ENCODE data around the gene MFSD8.

The MFSD8 gene

DNA sequence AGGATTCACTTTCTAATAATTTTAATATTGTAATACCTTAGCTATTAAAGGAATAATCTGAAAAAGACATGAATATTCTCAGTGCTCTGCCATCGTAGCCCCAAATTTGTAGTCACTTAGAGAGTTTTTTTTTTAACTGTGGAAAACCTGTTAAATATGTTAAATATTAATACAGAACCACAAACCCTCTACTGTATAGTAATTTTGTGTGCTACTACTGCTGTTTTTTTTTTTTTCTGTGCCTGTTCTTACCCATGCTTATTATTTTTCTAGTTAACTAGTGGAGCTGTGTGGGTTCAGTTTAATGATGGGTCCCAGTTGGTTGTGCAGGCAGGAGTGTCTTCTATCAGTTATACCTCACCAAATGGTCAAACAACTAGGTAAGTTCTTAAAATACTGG is 68.4 kb downstream of the MFSD8 start:
- no peak overlapping the region for H3K4me3 ChIP-seq (ENCODE audit: low read length)
- TF ChIP-seq ZNF274 (IDR thresholded peaks at IDR 0.05; ENCODE audit: low read depth, low read length) = no peak

DNA sequence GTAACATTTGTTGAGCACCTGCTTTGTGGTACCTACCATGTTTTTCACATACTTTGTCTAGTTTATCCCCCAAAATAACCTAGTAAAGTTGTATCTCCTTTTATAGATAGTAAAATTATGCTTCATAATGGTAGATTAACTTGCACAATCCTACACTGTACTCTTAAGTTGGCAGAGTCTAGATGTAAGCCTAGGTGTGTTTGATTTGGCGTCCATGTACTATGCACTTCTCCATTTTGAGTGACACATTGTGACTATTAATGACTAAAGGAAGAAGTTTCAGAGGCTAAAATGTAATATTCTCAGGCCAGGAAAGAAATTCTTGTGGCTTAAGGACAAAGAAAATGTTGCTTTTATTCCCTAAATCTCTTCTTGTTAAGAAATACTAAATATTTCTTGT is 68.9 kb downstream of the MFSD8 start:
- no peak overlapping the region for H3K4me3 ChIP-seq (ENCODE audit: low read length)
- no peak for TF ChIP-seq ZNF274 (IDR thresholded peaks at IDR 0.05; ENCODE audit: low read depth, low read length)

DNA sequence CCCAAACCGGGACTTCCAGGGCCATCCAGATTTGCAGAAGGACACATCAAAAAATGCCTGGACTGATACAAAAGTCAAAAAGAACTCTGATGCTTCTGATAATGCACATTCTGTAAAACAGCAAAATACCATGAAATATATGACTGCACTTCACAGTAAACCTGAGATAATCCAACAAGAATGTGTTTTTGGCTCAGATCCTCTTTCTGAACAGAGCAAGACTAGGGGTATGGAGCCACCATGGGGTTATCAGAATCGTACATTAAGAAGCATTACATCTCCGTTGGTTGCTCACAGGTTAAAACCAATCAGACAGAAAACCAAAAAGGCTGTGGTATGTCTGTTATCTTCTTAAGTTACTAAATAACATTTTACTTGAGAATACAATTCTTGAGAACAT is 75.1 kb downstream of the MFSD8 start:
- TF ChIP-seq ZNF274 (IDR thresholded peaks at IDR 0.05; ENCODE audit: low read depth, low read length) = no peak
- H3K4me3 ChIP-seq (ENCODE audit: low read length) = no peak overlapping the region

DNA sequence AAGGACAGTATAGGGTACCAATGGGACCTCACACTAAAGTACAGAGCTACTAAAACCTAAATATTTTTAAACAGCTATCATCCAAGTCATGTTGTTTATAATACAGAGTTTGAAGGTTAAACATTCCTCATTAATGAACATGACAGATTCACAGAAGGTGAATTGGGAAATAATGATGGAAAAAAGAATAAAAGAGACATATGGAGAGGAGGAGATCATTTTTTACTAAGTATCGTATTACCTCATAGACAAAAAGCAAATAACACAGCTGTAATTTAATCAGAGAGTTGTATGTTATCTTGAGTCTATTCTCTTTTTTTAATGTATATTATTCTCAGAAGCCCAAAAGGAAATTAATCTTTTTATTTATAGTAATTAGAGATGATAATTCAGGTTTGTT is 76.4 kb downstream of the MFSD8 start:
- no peak for TF ChIP-seq ZNF274 (IDR thresholded peaks at IDR 0.05; ENCODE audit: low read depth, low read length)
- no peak overlapping the region for H3K4me3 ChIP-seq (ENCODE audit: low read length)

DNA sequence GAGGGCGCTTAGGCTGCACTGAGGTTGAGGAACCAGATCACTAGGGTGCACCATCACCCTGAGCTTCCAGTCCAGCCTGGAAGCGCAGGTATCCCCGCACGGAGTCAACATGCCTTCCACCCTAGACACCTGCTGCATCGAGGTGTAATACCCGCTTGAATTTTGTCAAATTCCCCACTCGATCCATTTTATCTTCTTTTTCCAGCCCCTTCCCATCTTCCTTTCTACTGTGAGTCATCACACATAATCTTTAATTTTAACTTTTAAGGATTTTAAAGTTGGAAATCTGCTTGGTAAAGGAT is 83.5 kb downstream of the MFSD8 start:
- no peak for TF ChIP-seq ZNF274 (IDR thresholded peaks at IDR 0.05; ENCODE audit: low read depth, low read length)
- H3K4me3 ChIP-seq (ENCODE audit: low read length) = peak overlapping the region; percentile 88

DNA sequence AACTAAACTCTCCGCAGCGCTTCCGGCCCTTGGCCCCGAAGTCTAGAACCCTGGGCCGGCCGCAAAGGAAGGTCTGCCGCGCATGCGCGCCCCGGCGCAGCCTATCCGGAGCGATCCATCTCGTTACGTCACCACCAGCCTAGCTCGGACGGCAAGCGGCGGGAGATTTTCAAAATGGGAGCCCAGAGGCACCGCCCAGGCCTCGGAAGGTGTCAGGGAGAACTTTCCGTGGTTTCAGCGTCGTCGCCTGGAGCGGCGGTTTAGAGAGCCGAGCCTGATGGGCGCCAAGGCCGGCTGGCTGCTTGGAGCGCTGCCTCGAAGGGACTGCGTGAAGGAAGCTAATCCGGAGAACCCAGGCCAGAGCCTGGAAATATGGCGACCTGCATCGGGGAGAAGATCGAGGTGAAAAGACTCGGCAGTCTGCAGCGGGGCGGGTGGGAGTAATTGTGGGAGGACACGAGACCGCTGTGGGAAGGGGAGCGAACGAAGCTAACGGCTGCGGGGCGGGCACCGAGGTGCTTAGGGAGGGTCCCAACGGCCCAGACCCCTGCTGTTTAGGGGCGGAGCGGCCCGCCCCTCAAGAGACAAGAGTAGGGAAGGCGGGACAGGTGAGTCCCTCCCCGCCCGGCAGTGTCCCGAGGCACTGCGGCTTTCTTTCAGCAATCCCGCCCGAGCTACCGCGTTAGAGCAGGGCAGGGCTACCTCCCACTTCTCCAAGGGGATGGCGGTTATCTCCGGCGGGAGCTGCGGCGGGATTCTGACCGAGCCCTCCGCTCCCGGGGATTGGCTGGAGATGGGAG is 84.0 kb downstream of the MFSD8 start, which contains the start of gene PLK4:
PLK4 (plus strand) TSS at position 131 of the 800 bp plus-strand sequence; CDS start at position 373, 242 bp downstream.
- TF ChIP-seq ZNF274 (IDR thresholded peaks at IDR 0.05; ENCODE audit: low read depth, low read length) = no peak
- H3K4me3 ChIP-seq (ENCODE audit: low read length) = peak within 1 kb of the TSS; percentile 88

DNA sequence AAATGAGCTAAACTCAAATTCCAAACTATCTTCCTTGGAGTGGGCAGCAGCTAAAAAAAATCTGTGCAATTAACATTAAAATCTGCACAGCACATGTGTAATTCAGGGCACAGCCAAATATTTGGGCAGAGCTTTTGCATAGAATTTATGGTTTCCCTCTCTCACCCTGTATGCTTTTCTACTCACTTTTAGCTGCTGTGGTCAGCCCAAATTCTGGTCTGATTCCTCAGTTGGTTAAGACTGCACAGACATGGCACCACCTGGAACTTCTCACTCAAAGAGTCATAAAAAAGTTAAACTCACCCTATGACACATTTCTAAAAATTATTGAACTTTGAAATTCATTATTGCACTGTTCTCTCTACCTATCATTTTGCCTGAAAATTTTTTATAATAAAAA is 89.2 kb downstream of the MFSD8 start:
- no peak for TF ChIP-seq ZNF274 (IDR thresholded peaks at IDR 0.05; ENCODE audit: low read depth, low read length)

DNA sequence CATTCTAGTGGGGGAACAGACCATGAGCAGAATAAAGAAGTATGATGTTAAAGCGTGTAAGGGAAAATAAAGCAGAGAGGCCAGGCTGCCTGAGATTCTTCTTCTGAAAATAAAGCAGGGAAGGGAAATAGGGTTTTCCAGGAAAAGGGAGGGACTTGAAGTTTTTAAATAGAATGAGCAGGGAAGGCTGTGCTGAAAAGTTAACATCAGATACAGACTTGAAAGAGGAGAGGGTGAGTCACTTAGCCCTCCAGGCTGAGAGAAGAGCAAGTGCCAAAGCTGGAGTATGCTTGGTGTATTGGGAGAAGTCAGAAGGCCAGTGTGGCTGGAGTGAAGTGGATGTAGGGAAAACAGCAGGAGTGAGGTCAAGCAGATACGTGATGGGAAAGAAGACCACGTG is 94.3 kb downstream of the MFSD8 start:
- no peak for TF ChIP-seq ZNF274 (IDR thresholded peaks at IDR 0.05; ENCODE audit: low read depth, low read length)

More for the DNA sequence above, 89.2 kb downstream of the MFSD8 start:
- no peak overlapping the region for H3K4me3 ChIP-seq (ENCODE audit: low read length)

DNA sequence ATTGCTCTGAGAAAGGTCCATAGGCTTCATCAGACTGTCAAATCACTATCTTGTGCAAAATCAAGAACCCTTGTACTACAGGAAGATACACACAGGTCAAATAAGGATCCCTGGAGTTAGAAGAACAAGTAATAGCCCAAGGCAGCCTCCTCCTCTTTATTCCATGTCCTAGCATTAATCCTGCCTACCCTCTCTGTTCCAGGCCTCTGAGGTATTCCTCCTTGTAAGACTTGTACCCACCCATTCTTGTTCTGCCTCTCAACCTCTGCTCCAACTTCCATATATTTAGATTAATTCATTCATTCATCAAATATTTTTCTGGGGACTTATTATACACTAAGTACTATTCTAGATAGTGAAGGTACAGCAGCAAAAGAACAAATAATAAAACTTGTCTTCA is 94.7 kb downstream of the MFSD8 start:
- TF ChIP-seq ZNF274 (IDR thresholded peaks at IDR 0.05; ENCODE audit: low read depth, low read length) = no peak
- no peak overlapping the region for H3K4me3 ChIP-seq (ENCODE audit: low read length)

More for the DNA sequence above, 94.3 kb downstream of the MFSD8 start:
- no peak overlapping the region for H3K4me3 ChIP-seq (ENCODE audit: low read length)

DNA sequence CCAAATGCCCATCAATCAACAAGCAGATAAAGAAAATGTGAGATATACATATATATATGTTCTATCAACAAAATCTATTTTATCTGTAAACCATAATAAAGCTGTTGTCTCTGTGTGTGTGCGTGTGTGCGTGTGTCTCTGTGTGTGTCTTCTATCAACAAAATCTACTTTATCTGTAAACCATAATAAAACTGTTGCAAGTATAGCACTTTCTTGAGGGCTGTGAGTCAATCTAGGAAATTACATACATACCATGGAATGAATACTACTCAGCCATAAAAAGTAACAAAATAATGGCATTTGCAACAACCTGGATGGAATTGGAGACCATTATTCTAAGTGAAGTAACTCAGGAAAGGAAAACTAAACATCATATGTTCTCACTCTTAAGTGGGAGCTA is 96.8 kb downstream of the MFSD8 start:
- no peak overlapping the region for H3K4me3 ChIP-seq (ENCODE audit: low read length)
- no peak for TF ChIP-seq ZNF274 (IDR thresholded peaks at IDR 0.05; ENCODE audit: low read depth, low read length)

All from GM08714 (cell line).